Aorta (tissue), 5 donors: ENCODE data around the gene RUVBL2. TPM values are rescaled to one million over a fixed set of nuclear protein-coding genes. Genes with fewer than 3 reads are reported as not detected.

Experiments used
- ATAC-seq: fragments of 200-7000 bp; cut with Tn5 transposase; one replicate; pipeline ENCODE4 v1.9.1; 2022; ENCODE audit warnings: moderate library complexity; ENCODE audit not compliant: low FRiP score
- DNase-seq, 2 donors: peaks; one replicate each; pipeline ENCODE4 v3.0.0-alpha.2; 2020
- H3K27ac ChIP-seq, 2 donors: one replicate each; pipeline ENCODE4 v1.5.1; 2013; ENCODE audit warnings: low read length in 2 of 2, mild to moderate bottlenecking in 2 of 2, moderate library complexity in 2 of 2, control low read depth in 1 of 2, inconsistent platforms in 1 of 2, low read depth in 1 of 2
- H3K27me3 ChIP-seq, 2 donors: one replicate each; pipeline ENCODE4 v1.6.1; 2013; ENCODE audit warnings: control low read depth in 1 of 2, low read length in 1 of 2, mild to moderate bottlenecking in 1 of 2, moderate library complexity in 1 of 2; ENCODE audit not compliant: insufficient read depth in 2 of 2, control insufficient read depth in 1 of 2
- H3K36me3 ChIP-seq, 2 donors: one replicate each; pipeline ENCODE4 v1.6.1; 2013; ENCODE audit warnings: control low read depth in 1 of 2, low read length in 1 of 2, mild to moderate bottlenecking in 1 of 2; ENCODE audit not compliant: insufficient read depth in 2 of 2, control insufficient read depth in 1 of 2
- H3K4me1 ChIP-seq, 2 donors: one replicate each; pipeline ENCODE4 v1.6.1; 2013; ENCODE audit warnings: low read length in 2 of 2, control low read depth in 1 of 2, mild to moderate bottlenecking in 1 of 2, moderate library complexity in 1 of 2; ENCODE audit not compliant: insufficient read depth in 2 of 2, control insufficient read depth in 1 of 2
- H3K4me3 ChIP-seq, 2 donors: one replicate each; pipeline ENCODE4 v1.5.1; 2013; ENCODE audit warnings: low read length in 2 of 2, control low read depth in 1 of 2, mild to moderate bottlenecking in 1 of 2
- H3K9me3 ChIP-seq: one replicate; pipeline ENCODE4 v1.6.1; 2013; ENCODE audit warnings: mild to moderate bottlenecking, low read length; ENCODE audit not compliant: control insufficient read depth
- WGBS, 2 donors: extraction: QIAGEN DNeasy Blood & Tissue Kit; methylation state at CpG; one replicate each; pipeline ENCODE4 v1.1.7; 2013; 5-methylcytosine and 5-hydroxymethylcytosine counted together
- intact Hi-C, 2 donors: fragments of 100-400 bp; cut with DNase I; formaldehyde crosslinking; loops; one replicate each; pipeline versions ENCODE4 v1.14.2 to v1.15.0; 2022
- polyA plus RNA-seq, 2 donors: library from polyadenylated mRNA; stranded (reverse); fragments of 200-250 nt; gene quantifications; one replicate each; pipeline ENCODE4 v1.2.3, GENCODE V29; 2013
- total RNA-seq, 2 donors: library from RNA; stranded (reverse); fragmentation: NEBNext Ultra II Directional; extraction: Animal tissue kit (Norgen Biotek cat#: 25700); gene quantifications; one replicate each; pipeline ENCODE4 v1.2.1, GENCODE V29; 2021
- donor health status: healthy with polysubstance abuse.
- donor health status: Bipolar disorder and iron deficiency.
- donor health status: DM: no; HTN: no; CAD: no.
- donor health status: DM: no; HTN: no; CAD: no.
- donor health status: DM: yes; HTN: yes; CAD: no.

Gene RUVBL2
- total and polyA plus RNA-seq, 4 donors, result 28.9 to 62.2 (median 38.3) TPM

DNA sequence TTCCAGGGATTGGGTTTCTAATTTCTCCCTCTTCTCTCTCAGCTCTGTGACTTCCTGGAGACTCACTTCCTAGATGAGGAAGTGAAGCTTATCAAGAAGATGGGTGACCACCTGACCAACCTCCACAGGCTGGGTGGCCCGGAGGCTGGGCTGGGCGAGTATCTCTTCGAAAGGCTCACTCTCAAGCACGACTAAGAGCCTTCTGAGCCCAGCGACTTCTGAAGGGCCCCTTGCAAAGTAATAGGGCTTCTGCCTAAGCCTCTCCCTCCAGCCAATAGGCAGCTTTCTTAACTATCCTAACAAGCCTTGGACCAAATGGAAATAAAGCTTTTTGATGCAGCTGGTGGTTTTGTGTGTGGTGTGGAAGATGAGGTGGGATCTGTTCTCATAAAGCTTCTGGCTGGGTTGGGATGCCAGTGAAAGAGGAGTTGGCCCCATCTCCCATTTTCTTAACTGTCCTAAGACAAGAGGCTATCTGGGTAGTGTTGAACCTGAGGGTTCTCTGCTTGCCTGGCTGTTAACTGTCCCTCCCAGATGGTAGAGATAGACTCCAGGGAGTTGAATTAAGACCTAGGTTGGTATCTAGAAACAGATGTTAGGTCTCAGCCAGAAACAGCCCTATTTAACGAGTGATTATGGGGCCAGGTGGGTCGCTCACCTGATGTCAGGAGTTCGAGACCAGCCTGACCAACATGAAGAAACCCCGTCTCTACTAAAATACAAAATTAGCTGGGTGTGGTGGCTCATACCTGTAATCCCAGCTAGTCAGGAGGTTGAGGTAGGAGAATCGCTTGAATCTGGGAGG is 26.9 kb upstream of the RUVBL2 start:
- no peaks in the 10 kb centered on the region for H3K36me3 ChIP-seq
- H3K4me3 ChIP-seq, result peak overlapping the region; percentile 56 to 78
- no peaks in the 10 kb centered on the region for H3K9me3 ChIP-seq
- H3K4me1 ChIP-seq, result no peaks in the 10 kb centered on the region
- no peak overlapping the region for H3K27ac ChIP-seq
- intact Hi-C loops, result loop anchor here (5.0 to 10.0 kb wide), 3 partner anchors 92 to 174 kb away; partner anchors contain the start of gene PPP1R15A (in 2 of the 2)
- 82 to 86% methylated on average over 10 of the region's 10 CpGs for WGBS, 2 donors
- DNase-seq, result no peak
- ATAC-seq, result no peak
- H3K27me3 ChIP-seq, result peaks cover 0 to 2% of the 10 kb centered on the region in 2 donors

DNA sequence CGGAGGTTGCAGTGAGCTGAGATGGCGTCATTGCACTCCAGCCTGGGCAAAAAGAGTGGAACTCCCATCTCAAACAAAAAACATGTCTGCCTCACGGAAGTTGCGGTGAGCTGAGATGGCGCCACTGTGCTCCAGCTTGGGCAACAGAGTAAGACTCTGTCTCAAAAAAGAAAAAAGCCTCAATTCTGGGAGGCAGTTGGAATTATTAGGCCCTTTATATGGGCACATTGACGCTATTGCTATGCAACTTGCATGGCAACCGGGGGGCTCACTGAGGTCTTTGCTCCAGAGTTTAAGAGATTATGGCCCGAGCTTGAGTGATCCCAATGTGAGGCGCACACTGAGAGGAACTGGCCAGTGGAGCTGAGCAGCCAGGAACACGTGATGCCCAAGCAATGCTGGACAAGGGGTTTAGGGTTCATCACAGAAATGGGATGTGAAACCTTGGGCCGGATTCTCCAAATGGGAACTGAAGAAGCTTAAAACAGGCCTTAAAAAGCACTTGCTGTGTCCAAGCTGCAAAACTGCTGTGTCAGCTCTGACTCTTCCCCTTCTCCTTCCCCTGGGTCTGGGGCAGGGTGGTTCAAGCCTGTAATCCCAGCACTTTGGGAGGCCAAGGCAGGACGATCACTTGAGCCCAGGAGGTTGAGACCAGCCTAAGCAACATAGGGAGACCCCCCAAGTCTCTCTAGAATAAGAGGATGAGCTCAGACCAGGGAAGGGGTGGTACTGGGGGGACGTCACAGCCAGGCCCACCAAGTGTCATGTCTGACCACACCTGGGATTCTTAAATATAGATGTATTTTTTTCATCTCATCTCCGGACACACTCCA is 26.1 kb upstream of the RUVBL2 start:
- H3K4me3 ChIP-seq, result no peak overlapping the region
- WGBS, 2 donors, result 76 to 78% methylated on average over 14 of the region's 14 CpGs
- no peaks in the 10 kb centered on the region for H3K4me1 ChIP-seq
- no peaks in the 10 kb centered on the region for H3K9me3 ChIP-seq
- ATAC-seq (no peak), DNase-seq (peak in 1 of 2 donors; percentile 86)
- H3K36me3 ChIP-seq, result no peaks in the 10 kb centered on the region
- intact Hi-C loops, result loop anchor here (5.0 to 10.0 kb wide), 3 partner anchors 93 to 175 kb away; partner anchors contain the start of gene PPP1R15A (in 2 of the 2)
- H3K27me3 ChIP-seq, result peaks cover 0 to 2% of the 10 kb centered on the region in 2 donors
- H3K27ac ChIP-seq, result no peak overlapping the region

DNA sequence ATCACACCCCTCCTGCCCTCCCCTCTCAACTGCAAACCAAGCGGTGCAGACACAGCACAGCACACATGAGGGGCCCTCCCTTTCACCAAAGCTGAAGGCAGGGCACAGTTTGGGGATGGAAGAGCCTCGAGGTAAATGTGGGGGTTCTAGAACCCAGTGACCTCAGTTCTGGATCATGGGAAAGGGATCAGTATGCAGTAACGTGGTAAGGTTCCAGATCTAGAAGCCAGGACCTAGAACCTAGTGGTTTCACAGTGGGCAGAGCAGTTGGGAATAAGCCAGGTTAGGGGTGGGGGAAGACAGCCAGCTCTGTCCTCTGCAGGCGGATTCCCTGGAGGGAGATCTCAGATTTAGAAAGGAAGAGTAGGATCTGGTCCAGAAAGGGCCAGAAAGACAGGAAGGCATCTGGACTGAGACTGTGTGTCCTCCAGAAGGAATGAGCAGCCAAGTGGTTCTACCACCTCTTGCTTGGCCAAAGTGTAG is 25.5 kb upstream of the RUVBL2 start:
- intact Hi-C loops, result loop anchor here (5.0 to 10.0 kb wide), 3 partner anchors 93 to 176 kb away; partner anchors contain the start of gene PPP1R15A (in 2 of the 2)
- H3K4me1 ChIP-seq, result no peaks in the 10 kb centered on the region
- DNase-seq (no peak), ATAC-seq (no peak)
- 49 to 54% methylated on average over 4 of the region's 4 CpGs for WGBS, 2 donors
- no peaks in the 10 kb centered on the region for H3K9me3 ChIP-seq
- no peak overlapping the region for H3K4me3 ChIP-seq
- no peaks in the 10 kb centered on the region for H3K36me3 ChIP-seq
- H3K27me3 ChIP-seq, result peaks cover 0 to 2% of the 10 kb centered on the region in 2 donors
- no peak overlapping the region for H3K27ac ChIP-seq

DNA sequence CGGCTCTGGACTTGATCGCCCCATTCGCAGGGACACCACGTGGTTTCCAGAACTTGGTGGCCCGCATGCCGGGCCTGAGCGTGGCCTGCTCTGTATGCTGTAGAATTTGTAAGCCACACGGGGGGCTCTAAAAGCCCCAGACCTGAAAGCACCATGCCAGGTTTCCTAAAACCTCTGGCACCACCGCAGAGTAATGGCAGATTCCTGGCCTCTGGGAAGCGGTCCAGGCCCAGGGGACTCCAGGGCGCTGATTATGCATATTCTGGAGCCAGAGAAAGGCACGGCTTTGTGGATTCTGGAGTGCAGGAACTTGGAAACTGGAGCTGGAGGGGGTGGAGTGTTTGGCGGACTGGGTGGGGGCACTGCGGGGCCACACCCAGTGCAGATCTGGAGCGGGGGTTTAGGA is 24.9 kb upstream of the RUVBL2 start:
- Histone ChIP-seq H3K27ac (no peak overlapping the region), H3K27me3 (peaks cover 0 to 2% of the 10 kb centered on the region in 2 donors), H3K4me3 (no peak overlapping the region), H3K36me3 (no peaks in the 10 kb centered on the region), H3K4me1 (no peaks in the 10 kb centered on the region), H3K9me3 (no peaks in the 10 kb centered on the region)
- intact Hi-C loops, result loop anchor here (5.0 to 10.0 kb wide), 3 partner anchors 94 to 177 kb away; partner anchors contain the start of gene PPP1R15A (in 2 of the 2)
- WGBS, 2 donors, result 38 to 48% methylated on average over 15 of the region's 15 CpGs
- no peak for ATAC-seq
- peak in 1 of 2 donors; percentile 69 for DNase-seq

- H3K27ac ChIP-seq, result no peak overlapping the region
- H3K36me3 ChIP-seq, result peaks cover 0 to 3% of the 10 kb centered on the region in 2 donors
- ATAC-seq (no peak), DNase-seq (peak in 1 of 2 donors; percentile 81)
- H3K4me3 ChIP-seq, result no peak overlapping the region
- WGBS, 2 donors, result 92 to 93% methylated on average over 37 to 45 of the region's 45 CpGs
- H3K4me1 ChIP-seq, result no peaks in the 10 kb centered on the region
- intact Hi-C loops, result loop anchor here (5.0 to 10.0 kb wide), 6 partner anchors 67 to 325 kb away; partner anchors contain the start of genes PPP1R15A (in 2 of the 2), CA11 (in 1 of the 2) and NUCB1 (in 1 of the 2)
- H3K9me3 ChIP-seq, result no peaks in the 10 kb centered on the region
- peaks cover 0 to 2% of the 10 kb centered on the region in 2 donors for H3K27me3 ChIP-seq
Measured at GRCh38 chr19:48969276-48970138, 24.2 kb upstream of the RUVBL2 start.

- DNase-seq, result no peak
- H3K27ac ChIP-seq, result no peak overlapping the region
- no peaks in the 10 kb centered on the region for H3K27me3 ChIP-seq
- peaks cover 0 to 4% of the 10 kb centered on the region in 2 donors for H3K36me3 ChIP-seq
- H3K4me3 ChIP-seq, result no peak overlapping the region
- intact Hi-C loops, result loop anchor here (5.0 to 10.0 kb wide), 3 partner anchors 68 to 325 kb away; partner anchors contain the start of genes CA11 (in 1 of the 2) and NUCB1 (in 1 of the 2)
- ATAC-seq, result no peak
- no peaks in the 10 kb centered on the region for H3K4me1 ChIP-seq
- no peaks in the 10 kb centered on the region for H3K9me3 ChIP-seq
- 80 to 84% methylated on average over 23 of the region's 23 CpGs for WGBS, 2 donors
Measured at GRCh38 chr19:48970139-48970766, 23.4 kb upstream of the RUVBL2 start.

DNA sequence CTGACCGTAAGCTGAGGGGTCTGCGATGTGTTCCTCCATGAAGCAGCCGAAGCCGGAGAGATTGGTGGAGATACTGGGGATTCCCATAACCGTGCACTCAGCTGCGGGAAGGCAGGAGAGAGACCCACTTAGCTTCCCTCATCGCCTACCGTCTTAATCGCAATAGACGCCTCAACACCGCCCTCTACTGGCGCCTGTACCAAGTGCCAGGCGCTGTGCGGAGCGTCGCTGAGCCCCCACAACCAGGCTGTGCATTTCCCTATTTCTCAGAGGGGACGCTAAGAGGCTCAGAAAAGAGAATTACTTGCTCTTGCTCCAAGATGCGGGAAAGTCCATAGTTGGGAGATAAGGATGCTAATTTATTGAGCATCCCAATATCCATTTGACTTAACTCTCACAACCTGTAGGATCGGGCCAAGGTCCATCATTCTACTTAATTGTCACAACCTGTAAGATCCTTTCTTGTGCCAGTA is 22.7 kb upstream of the RUVBL2 start:
- H3K9me3 ChIP-seq, result no peaks in the 10 kb centered on the region
- intact Hi-C loops, result loop anchor here (5.0 to 10.0 kb wide), 3 partner anchors 69 to 326 kb away; partner anchors contain the start of genes CA11 (in 1 of the 2) and NUCB1 (in 1 of the 2)
- H3K4me3 ChIP-seq, result no peak overlapping the region
- DNase-seq, result peak; percentile 91 to 96
- peak; percentile 66 for ATAC-seq
- no peaks in the 10 kb centered on the region for H3K27me3 ChIP-seq
- H3K36me3 ChIP-seq, result peaks cover 0 to 4% of the 10 kb centered on the region in 2 donors
- no peaks in the 10 kb centered on the region for H3K4me1 ChIP-seq
- H3K27ac ChIP-seq, result peak overlapping the region in 1 of 2 donors; percentile 32
- WGBS, 2 donors, result 22 to 23% methylated on average over 19 of the region's 19 CpGs
